Keratinocyte (primary cell): Measurements from ENCODE around the gene FLRT1. TPM values are rescaled to one million over a fixed set of nuclear protein-coding genes. Genes with fewer than 3 reads are reported as not detected.

ENCODE experiments used
- DNase-seq: peaks from one replicate; pipeline ENCODE4 v3.0.0-alpha.2; 2011; ENCODE audit warnings: low read depth, missing footprints, low spot score
- FAIRE-seq: peaks from 2 replicates; lab custom pipeline; 2011; peaks lifted over from hg19 to GRCh38; lab: Jason Lieb, UNC
- H2AFZ ChIP-seq: 2 replicates; pipeline ENCODE4 v1.6.0; 2012; ENCODE audit warnings: low read length, control low read depth, inconsistent platforms; ENCODE audit not compliant: control insufficient read depth
- H3K27ac ChIP-seq: 2 replicates; pipeline ENCODE4 v1.5.1; 2011; ENCODE audit warnings: low read length; ENCODE audit not compliant: control insufficient read depth, insufficient read depth
- H3K27me3 ChIP-seq: 3 replicates; pipeline ENCODE4 v1.6.0; 2011; ENCODE audit warnings: low read length; ENCODE audit not compliant: control insufficient read depth, insufficient read depth; ENCODE audit errors: extremely low read depth
- H3K36me3 ChIP-seq, 2 experiments: 2 replicates in 1 of 2; 3 replicates in 1 of 2; pipeline ENCODE4 v1.5.1; 2011; ENCODE audit warnings: low read length in 2 of 2, mild to moderate bottlenecking in 1 of 2; ENCODE audit not compliant: control insufficient read depth in 2 of 2, insufficient read depth in 2 of 2; ENCODE audit errors: extremely low read depth in 1 of 2
- H3K4me1 ChIP-seq: 3 replicates; pipeline ENCODE4 v1.5.1; 2011; ENCODE audit warnings: low read length; ENCODE audit not compliant: control insufficient read depth, insufficient read depth; ENCODE audit errors: extremely low read depth
- H3K4me2 ChIP-seq: 3 replicates; pipeline ENCODE4 v1.6.0; 2011; ENCODE audit warnings: low read depth, low read length; ENCODE audit not compliant: control insufficient read depth, insufficient read depth; ENCODE audit errors: extremely low read depth
- H3K4me3 ChIP-seq, 3 experiments: fragments of 200-600 bp in 1 of 3; sonication (generic) in 1 of 3; 2 replicates in 2 of 3; 3 replicates in 1 of 3; pipeline ENCODE4 v1.5.1; 2011 to 2016; ENCODE audit warnings: low read length in 3 of 3, mild to moderate bottlenecking in 3 of 3, control low read depth in 2 of 3, inconsistent platforms in 1 of 3, low read depth in 1 of 3, mixed read lengths in 1 of 3, mixed run types in 1 of 3, moderate library complexity in 1 of 3; ENCODE audit not compliant: control insufficient read depth in 2 of 3, insufficient read depth in 2 of 3; ENCODE audit errors: extremely low read depth in 1 of 3
- H3K79me2 ChIP-seq: 2 replicates; pipeline ENCODE4 v1.6.0; 2012; ENCODE audit warnings: low read length; ENCODE audit not compliant: control insufficient read depth, insufficient read depth
- H3K9ac ChIP-seq: 3 replicates; pipeline ENCODE4 v1.6.0; 2011; ENCODE audit warnings: low read length; ENCODE audit not compliant: control insufficient read depth, insufficient read depth; ENCODE audit errors: extremely low read depth
- H3K9me1 ChIP-seq: 3 replicates; pipeline ENCODE4 v1.6.0; 2011; ENCODE audit warnings: low read length; ENCODE audit not compliant: control insufficient read depth, insufficient read depth; ENCODE audit errors: extremely low read depth
- H3K9me3 ChIP-seq: 2 replicates; pipeline ENCODE4 v1.5.1; 2012; ENCODE audit warnings: low read depth, low read length; ENCODE audit not compliant: control insufficient read depth
- H4K20me1 ChIP-seq: 3 replicates; pipeline ENCODE4 v1.6.0; 2011; ENCODE audit warnings: low read length; ENCODE audit not compliant: control insufficient read depth, insufficient read depth; ENCODE audit errors: extremely low read depth
- CTCF ChIP-seq, 3 experiments: IDR thresholded peaks in 1 of 3; conservative IDR thresholded peaks in 1 of 3; optimal IDR thresholded peaks in 1 of 3; 2 replicates in 2 of 3; 3 replicates in 1 of 3; pipeline versions ENCODE3 to v1.5.1; 2011; ENCODE audit warnings: low read length in 3 of 3, mild to moderate bottlenecking in 3 of 3, moderate library complexity in 2 of 3, control low read depth in 1 of 3, inconsistent platforms in 1 of 3; ENCODE audit not compliant: insufficient read depth in 2 of 3; ENCODE audit errors: extremely low read depth in 1 of 3
- EZH2 ChIP-seq: IDR thresholded peaks from one replicate; pipeline ENCODE4 v1.6.1; 2012; ENCODE audit warnings: inconsistent platforms, mild to moderate bottlenecking, low read length, moderate library complexity
- dilution Hi-C: fragments of 300-500 bp; cut with MboI; formaldehyde crosslinking; loops from one replicate; pipeline ENCODE4 v1.7.0; 2020; ENCODE audit warnings: low sequenced_read_pairs; ENCODE audit not compliant: extremely low pct_ligation_motif_present
- polyA plus RNA-seq, 5 experiments: library from polyadenylated mRNA; depleted of rRNA in 3 of 5; stranded (reverse) in 3 of 5; stranded (forward) in 1 of 5; unstranded in 1 of 5; fragments of >200 nt; gene quantifications; 1 replicate in 1 of 5; 2 replicates in 3 of 5; 3 replicates in 1 of 5; pipeline versions ENCODE4 v1.2.1 to v1.2.3, GENCODE V29; 2011 to 2012; ENCODE audit warnings: missing spikeins in 2 of 5, low read depth in 1 of 5, low replicate concordance in 1 of 5

Gene FLRT1
- polyA plus RNA-seq, 1 donor (not counting 4 experiments of a cell fraction or from before 2014, with no cell fraction given): not detected

- dilution Hi-C loops: no loop called here
- Histone ChIP-seq H3K36me3 (no peaks in the 10 kb centered on the region), H4K20me1 (no peaks in the 10 kb centered on the region), H3K4me2 (no peak overlapping the region), H3K9me1 (no peaks in the 10 kb centered on the region), H3K79me2 (no peaks in the 10 kb centered on the region), H3K9ac (no peak overlapping the region), H3K27me3 (peaks cover 14% of the 10 kb centered on the region), H3K9me3 (no peaks in the 10 kb centered on the region), H3K4me3 (no peak overlapping the region), H3K4me1 (no peaks in the 10 kb centered on the region), H2AFZ (no peak overlapping the region), H3K27ac (no peak overlapping the region)
- FAIRE-seq: no peak
- TF ChIP-seq EZH2: no peak
- TF ChIP-seq CTCF (optimal IDR thresholded peaks at IDR 0.05 in 1 of 3, IDR thresholded peaks at IDR 0.05 in 1 of 3, conservative IDR thresholded peaks at IDR 0.05 in 1 of 3; ENCODE audit: extremely low read depth in 1 of 3, insufficient read depth in 2 of 3, low read length in 3 of 3): no peak
- DNase-seq: no peak
These were observed 21.4 kb upstream of the FLRT1 start for GRCh38 chr11:64014356-64014755.

GRCh38 chr11:64015510-64015909, 20.2 kb upstream of the FLRT1 start:
- TF ChIP-seq EZH2: no peak
- TF ChIP-seq CTCF (optimal IDR thresholded peaks at IDR 0.05 in 1 of 3, IDR thresholded peaks at IDR 0.05 in 1 of 3, conservative IDR thresholded peaks at IDR 0.05 in 1 of 3; ENCODE audit: extremely low read depth in 1 of 3, insufficient read depth in 2 of 3, low read length in 3 of 3): no peak
- no peaks in the 10 kb centered on the region for H4K20me1 ChIP-seq
- no peaks in the 10 kb centered on the region for H3K4me1 ChIP-seq
- H3K27ac ChIP-seq: no peak overlapping the region
- H3K36me3 ChIP-seq: no peaks in the 10 kb centered on the region
- H3K79me2 ChIP-seq: no peaks in the 10 kb centered on the region
- dilution Hi-C loops: no loop called here
- FAIRE-seq (no peak), DNase-seq (no peak)
- no peaks in the 10 kb centered on the region for H3K9me3 ChIP-seq
- no peak overlapping the region for H3K9ac ChIP-seq
- H3K4me3 ChIP-seq: no peak overlapping the region
- no peak overlapping the region for H2AFZ ChIP-seq
- no peak overlapping the region for H3K4me2 ChIP-seq
- H3K27me3 ChIP-seq: peaks cover 21% of the 10 kb centered on the region
- H3K9me1 ChIP-seq: no peaks in the 10 kb centered on the region
